DOHH2 (cell line): ENCODE results near the gene CSNK1G2.

ENCODE experiments used
- H3F3A ChIP-seq: fragments of 200-600 bp; sonication (generic), shearing (Covaris generic); 2 replicates; pipeline ENCODE4 v1.6.0; 2016; ENCODE audit warnings: antibody characterized with exemption, mild to moderate bottlenecking; ENCODE audit not compliant: control insufficient read depth, insufficient read depth
- H3K27ac ChIP-seq: fragments of 200-600 bp; sonication (generic); 2 replicates; pipeline ENCODE4 v1.5.1; 2014; ENCODE audit warnings: low read depth, mild to moderate bottlenecking, low read length, moderate library complexity
- H3K27me3 ChIP-seq: fragments of 200-600 bp; sonication (generic); 2 replicates; pipeline ENCODE4 v1.6.1; 2014; ENCODE audit warnings: mild to moderate bottlenecking, low read length, mixed read lengths; ENCODE audit not compliant: control insufficient read depth
- H3K36me3 ChIP-seq: fragments of 200-600 bp; sonication (generic); 2 replicates; pipeline ENCODE4 v1.6.1; 2014; ENCODE audit warnings: mild to moderate bottlenecking, low read length, moderate library complexity, mixed read lengths; ENCODE audit not compliant: control insufficient read depth
- H3K4me1 ChIP-seq: fragments of 200-600 bp; sonication (generic); 2 replicates; pipeline ENCODE4 v1.6.1; 2014; ENCODE audit warnings: mild to moderate bottlenecking, low read length, mixed read lengths; ENCODE audit not compliant: control insufficient read depth
- H3K4me2 ChIP-seq: fragments of 200-600 bp; sonication (generic); 2 replicates; pipeline ENCODE4 v1.6.0; 2014; ENCODE audit warnings: mild to moderate bottlenecking, low read length, moderate library complexity
- H3K4me3 ChIP-seq: fragments of 200-600 bp; sonication (generic); 2 replicates; pipeline ENCODE4 v1.5.1; 2014; ENCODE audit warnings: mild to moderate bottlenecking, low read length, mixed read lengths
- H3K79me2 ChIP-seq: fragments of 200-600 bp; sonication (generic); 2 replicates; pipeline ENCODE4 v1.6.1; 2014; ENCODE audit warnings: mild to moderate bottlenecking, low read length, mixed read lengths; ENCODE audit not compliant: control insufficient read depth
- H3K9me2 ChIP-seq: fragments of 200-600 bp; sonication (generic); replicated peaks from 2 replicates; pipeline ENCODE4 v1.6.1; 2014; ENCODE audit warnings: mild to moderate bottlenecking, low read length, mixed read lengths; ENCODE audit not compliant: control insufficient read depth
- H3K9me3 ChIP-seq: fragments of 200-600 bp; sonication (generic); 2 replicates; pipeline ENCODE4 v1.6.1; 2014; ENCODE audit warnings: antibody characterized with exemption, low read length, mixed read lengths; ENCODE audit not compliant: control insufficient read depth, insufficient read depth
- H4K20me1 ChIP-seq: fragments of 200-600 bp; sonication (generic); 2 replicates; pipeline ENCODE4 v1.6.0; 2014; ENCODE audit warnings: low read depth, mild to moderate bottlenecking, antibody characterized with exemption, low read length, moderate library complexity; ENCODE audit not compliant: control insufficient read depth, insufficient read depth
- CTCF ChIP-seq: fragments of 200-600 bp; sonication (generic); IDR thresholded peaks from one replicate; pipeline ENCODE4 v1.5.1; 2014; ENCODE audit warnings: antibody characterized with exemption, mild to moderate bottlenecking, low read depth, low read length; ENCODE audit not compliant: poor library complexity, severe bottlenecking
- EZH2phosphoT487 ChIP-seq: fragments of 200-600 bp; sonication (generic); IDR thresholded peaks from 2 replicates; pipeline ENCODE4 v1.6.1; 2017; ENCODE audit warnings: borderline replicate concordance, mild to moderate bottlenecking, antibody characterized with exemption, low read length, moderate library complexity, mixed read lengths

The CSNK1G2 gene

GRCh38 chr19:1917146-1917545 is 23.8 kb upstream of the CSNK1G2 start:
- H3K4me1 ChIP-seq, result no peaks in the 10 kb centered on the region
- H3F3A ChIP-seq, result no peaks in the 10 kb centered on the region
- H3K4me3 ChIP-seq, result no peak overlapping the region
- H3K9me3 ChIP-seq, result no peaks in the 10 kb centered on the region
- no peaks in the 10 kb centered on the region for H3K27me3 ChIP-seq
- peaks cover 24% of the 10 kb centered on the region for H3K79me2 ChIP-seq
- H3K9me2 ChIP-seq, result no peaks in the 10 kb centered on the region
- 0 out of 2 replicates have a peak, but pooled peaks cover 4% of the 10 kb centered on the region for H4K20me1 ChIP-seq
- peaks cover 21% of the 10 kb centered on the region for H3K36me3 ChIP-seq
- no peak overlapping the region for H3K27ac ChIP-seq
- no peak for TF ChIP-seq EZH2phosphoT487
- TF ChIP-seq CTCF, result no peak
- H3K4me2 ChIP-seq, result no peak overlapping the region

GRCh38 chr19:1917926-1918325 is 23.0 kb upstream of the CSNK1G2 start:
- peaks cover 24% of the 10 kb centered on the region for H3K36me3 ChIP-seq
- H3K27ac ChIP-seq, result no peak overlapping the region
- H4K20me1 ChIP-seq, result 0 out of 2 replicates have a peak, but pooled peaks cover 4% of the 10 kb centered on the region
- H3F3A ChIP-seq, result no peaks in the 10 kb centered on the region
- no peaks in the 10 kb centered on the region for H3K27me3 ChIP-seq
- TF ChIP-seq EZH2phosphoT487, result no peak
- no peak for TF ChIP-seq CTCF
- no peak overlapping the region for H3K4me2 ChIP-seq
- H3K4me1 ChIP-seq, result peaks cover 2% of the 10 kb centered on the region
- no peak overlapping the region for H3K4me3 ChIP-seq
- no peaks in the 10 kb centered on the region for H3K9me2 ChIP-seq
- H3K9me3 ChIP-seq, result no peaks in the 10 kb centered on the region
- H3K79me2 ChIP-seq, result peaks cover 16% of the 10 kb centered on the region

GRCh38 chr19:1918975-1919374 is 22.0 kb upstream of the CSNK1G2 start:
- Histone ChIP-seq H3K4me1 (peaks cover 11% of the 10 kb centered on the region), H3K4me2 (no peak overlapping the region), H3K4me3 (no peak overlapping the region), H3K27me3 (no peaks in the 10 kb centered on the region), H3K27ac (no peak overlapping the region), H4K20me1 (no peaks in the 10 kb centered on the region), H3K36me3 (peaks cover 21% of the 10 kb centered on the region), H3K9me2 (no peaks in the 10 kb centered on the region), H3K79me2 (peaks cover 6% of the 10 kb centered on the region), H3F3A (no peaks in the 10 kb centered on the region), H3K9me3 (no peaks in the 10 kb centered on the region)
- TF ChIP-seq CTCF (no peak), EZH2phosphoT487 (no peak)
